GM11168 (cell line): ENCODE measurements around the gene MAGEF1.

Experiments
- in situ Hi-C: fragments of 300-500 bp; cut with MboI; formaldehyde crosslinking; loops from one replicate; pipeline ENCODE4 v1.12.0; 2022; ENCODE audit warnings: low sequenced_read_pairs; ENCODE audit not compliant: unreplicated experiment

The MAGEF1 gene

DNA sequence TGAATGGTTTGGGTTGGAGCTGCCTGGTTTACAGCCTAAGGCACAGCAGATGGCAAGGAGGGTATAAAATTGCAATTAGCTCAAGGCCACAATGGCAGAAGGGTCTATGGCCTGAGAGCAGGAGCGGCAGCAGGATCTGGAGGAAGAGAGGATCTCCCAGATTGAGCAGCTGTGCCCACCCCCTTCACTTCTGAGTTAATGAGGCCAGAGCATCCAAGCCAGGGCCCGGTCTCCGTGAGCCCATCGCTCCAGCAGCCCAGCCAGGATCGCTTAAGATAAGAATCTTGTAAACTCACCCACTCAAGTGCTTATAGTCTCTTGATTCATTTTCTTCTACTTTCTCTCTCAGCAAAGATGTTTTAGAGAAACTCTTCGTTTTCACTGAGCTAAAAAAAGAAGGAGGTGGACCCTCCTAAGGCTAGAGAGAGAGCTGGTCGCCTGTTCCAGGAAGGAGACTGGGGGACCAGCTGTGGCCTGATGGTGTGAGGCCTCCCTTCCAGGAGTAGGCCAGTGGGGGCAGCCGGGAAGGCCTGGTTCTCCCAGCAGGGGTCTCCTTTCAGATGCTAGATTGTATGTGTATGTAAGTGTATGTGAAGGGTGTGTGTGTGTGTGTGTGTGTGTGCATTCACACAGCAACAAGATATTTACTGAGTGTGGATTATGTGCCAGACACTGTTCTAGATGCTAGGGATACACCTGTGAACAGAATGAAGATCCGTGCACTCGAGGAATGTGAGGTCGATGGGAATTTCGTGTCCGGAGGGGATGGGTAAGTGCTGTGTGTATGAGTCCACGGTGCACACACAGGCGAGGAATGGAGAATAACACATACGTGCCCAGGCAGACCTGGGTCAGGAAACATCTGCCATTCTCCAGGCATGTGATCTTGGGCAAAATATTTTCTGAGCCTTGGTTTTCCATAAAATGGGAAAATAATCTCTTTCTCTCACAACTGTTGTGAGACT, 18.6 kb downstream of the MAGEF1 start:
- in situ Hi-C loops, result no loop called here

GRCh38 chr3:184691397-184692231, 20.2 kb downstream of the MAGEF1 start:
- in situ Hi-C loops, result no loop called here

- in situ Hi-C loops, result no loop called here
Measured at GRCh38 chr3:184690192-184690883, 21.5 kb downstream of the MAGEF1 start.

DNA sequence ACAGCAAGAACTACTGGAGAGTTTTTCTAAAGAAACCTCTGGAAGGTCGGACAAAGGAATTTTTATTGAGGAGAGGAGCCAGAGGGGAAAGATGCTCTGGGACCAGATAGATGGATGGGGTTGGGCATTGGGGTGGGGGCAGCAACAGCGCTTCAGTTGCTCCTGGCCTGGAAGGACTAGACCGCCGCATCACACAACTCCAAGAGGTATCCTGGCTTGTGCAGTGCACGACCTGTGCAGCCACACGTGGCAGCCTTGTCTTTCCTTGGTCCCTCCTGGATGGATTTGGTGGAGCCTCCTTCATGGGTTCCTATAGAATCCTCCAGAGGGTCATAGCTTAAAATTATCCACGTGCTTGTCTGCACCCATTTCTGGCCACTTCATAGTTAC, 23.0 kb downstream of the MAGEF1 start:
- in situ Hi-C loops, result no loop called here

GRCh38 chr3:184688251-184688881, 23.5 kb downstream of the MAGEF1 start:
- in situ Hi-C loops, result no loop called here

DNA sequence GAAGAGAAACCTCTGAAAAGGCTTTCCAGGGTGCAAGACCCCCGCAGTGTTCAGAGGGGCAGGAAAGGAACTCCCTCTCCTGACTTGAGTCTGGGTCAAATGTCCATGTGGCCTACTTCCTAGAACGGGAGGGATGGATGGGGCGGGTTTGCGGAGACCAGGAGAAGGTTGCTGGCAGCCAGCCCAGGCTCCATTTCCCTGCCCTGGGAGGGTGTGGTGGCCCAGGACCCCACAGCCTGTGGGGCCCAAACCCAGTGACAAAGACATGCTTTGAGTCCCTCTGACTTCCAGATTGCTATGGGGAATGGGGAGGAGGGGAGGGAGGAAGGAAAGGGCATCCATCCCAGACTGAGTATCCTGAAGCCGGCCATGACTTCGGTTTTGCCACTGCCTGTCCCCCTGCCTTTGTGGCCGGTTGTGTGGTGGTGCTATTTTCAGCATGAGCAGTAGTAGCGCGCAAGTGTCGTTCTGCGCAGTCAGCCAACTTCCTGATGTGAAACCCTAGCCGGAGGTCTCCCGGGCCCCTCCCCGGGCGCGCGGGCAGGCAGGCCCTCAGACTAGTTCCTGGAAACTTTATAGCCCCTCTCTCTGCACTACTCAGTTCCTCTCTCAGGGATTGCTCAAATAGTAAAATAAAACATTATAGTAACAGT, 24.4 kb downstream of the MAGEF1 start:
- in situ Hi-C loops, result no loop called here

GRCh38 chr3:184685646-184686045, 26.2 kb downstream of the MAGEF1 start:
- in situ Hi-C loops, result no loop called here

- in situ Hi-C loops, result no loop called here
Measured at GRCh38 chr3:184685055-184685454, 26.8 kb downstream of the MAGEF1 start.

DNA sequence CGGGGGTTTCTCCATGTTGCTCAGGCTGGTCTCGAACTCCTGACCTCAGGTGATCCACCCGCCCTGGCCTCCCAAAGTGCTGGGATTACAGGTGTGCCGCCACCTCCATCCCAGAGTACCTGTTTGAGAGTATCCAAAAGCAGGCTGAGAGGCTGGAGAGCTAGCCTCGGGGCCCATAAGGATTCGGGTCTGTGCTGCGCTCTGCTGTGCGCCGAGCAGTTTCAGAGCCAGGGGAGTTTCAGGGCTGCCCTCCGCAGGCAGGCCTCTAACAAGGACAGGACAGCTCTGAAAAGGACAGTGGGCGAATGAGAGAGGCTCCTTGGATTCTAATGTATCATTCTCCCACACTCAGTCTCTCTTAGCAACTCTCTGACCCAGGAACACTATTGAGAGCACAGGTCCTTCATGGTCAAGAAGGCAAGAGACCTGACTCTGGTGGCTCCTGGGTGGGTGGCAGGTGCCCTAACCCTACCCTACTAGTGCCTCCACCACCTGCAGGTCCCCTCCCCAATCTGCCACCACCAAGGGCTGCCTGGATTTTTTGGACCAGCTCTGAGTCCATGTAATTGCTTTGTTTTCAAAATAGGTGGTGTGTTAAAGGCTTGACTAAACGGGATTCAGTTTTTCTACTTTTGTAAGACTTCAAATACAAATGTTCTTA, 27.8 kb downstream of the MAGEF1 start:
- in situ Hi-C loops, result no loop called here

GRCh38 chr3:184683234-184683633, 28.6 kb downstream of the MAGEF1 start:
- in situ Hi-C loops, result no loop called here

GRCh38 chr3:184682671-184683070, 29.2 kb downstream of the MAGEF1 start:
- in situ Hi-C loops, result no loop called here

DNA sequence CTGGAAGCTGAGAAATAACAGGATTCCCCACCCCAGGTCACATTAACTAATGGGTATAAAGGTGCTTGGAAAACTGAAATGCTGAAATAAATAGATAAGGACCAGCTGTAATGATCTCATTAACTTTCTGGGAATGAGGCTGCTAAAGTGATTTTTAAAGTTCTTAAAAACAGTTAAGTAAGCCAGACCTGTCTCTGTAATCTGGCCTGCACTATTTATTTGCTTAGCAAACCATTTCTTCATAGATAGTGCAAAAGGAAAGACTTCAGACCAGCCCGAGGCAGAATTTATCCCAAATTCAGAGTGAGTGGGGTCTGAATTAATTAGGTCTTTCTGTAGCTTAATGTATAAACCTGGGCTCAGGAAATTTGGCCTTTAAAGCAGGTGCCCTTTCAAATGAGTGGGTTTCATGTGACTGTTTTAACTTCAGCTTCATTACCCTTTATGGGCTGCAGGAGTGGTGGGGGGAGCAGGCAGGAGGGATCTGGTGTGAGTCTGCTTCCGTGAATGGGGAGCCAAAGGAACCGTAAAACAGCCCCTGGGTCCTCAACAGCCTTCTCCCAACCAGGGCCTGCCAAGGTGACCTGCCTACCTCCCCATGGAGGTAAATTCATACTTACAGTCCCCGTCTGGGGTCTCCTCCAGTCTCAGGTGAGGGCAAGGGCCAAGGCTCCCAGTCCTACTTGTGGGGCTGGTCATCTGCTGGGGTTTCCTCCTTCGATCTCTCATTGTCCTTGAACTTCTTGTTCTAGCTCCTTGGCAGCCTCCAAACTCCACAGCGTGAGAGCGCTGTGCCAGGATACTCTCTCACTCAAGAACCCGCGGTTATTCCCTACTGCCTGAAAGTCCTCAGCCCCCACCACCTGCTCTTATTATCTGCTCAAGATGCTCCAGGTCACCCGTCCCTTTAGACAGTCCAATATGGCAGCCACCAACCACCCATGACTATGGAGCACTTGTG, 31.2 kb downstream of the MAGEF1 start:
- in situ Hi-C loops, result no loop called here

DNA sequence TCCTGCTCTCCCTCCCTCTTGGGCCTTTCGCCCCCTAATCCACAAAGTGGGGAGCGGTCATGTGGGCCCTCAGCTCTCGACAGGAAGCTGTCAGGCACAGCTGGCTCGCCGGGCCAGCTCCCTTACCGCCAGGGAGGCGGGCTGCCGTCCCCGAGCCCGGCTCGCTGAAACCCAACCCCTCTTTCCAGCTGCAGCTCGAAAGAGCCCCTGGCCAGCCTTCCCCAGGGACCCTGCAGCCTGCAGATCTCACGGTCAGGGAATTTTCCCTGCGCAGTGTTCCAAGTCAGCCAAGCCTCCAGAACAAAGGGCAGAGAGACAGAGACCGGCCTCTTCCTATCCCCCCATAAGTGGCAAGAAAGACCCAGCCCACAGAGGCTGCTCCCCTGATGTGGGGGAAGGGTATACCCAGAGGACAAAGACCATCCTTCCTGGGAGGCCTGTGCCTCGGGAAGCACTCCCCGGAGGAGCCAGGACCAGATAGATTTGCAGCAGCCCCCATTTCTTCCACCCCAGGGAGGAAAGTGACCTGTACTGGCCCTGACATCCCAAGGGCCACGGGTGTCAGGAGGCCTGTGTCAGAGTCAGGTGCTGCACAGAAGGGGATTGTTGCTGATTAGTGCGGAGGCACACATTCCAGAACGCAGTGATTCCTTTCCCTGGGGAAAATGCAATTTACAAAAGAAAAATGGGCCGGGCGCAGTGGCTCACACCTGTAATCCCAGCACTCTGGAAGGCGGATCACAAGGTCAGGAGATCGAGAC, 32.6 kb downstream of the MAGEF1 start:
- in situ Hi-C loops, result no loop called here

DNA sequence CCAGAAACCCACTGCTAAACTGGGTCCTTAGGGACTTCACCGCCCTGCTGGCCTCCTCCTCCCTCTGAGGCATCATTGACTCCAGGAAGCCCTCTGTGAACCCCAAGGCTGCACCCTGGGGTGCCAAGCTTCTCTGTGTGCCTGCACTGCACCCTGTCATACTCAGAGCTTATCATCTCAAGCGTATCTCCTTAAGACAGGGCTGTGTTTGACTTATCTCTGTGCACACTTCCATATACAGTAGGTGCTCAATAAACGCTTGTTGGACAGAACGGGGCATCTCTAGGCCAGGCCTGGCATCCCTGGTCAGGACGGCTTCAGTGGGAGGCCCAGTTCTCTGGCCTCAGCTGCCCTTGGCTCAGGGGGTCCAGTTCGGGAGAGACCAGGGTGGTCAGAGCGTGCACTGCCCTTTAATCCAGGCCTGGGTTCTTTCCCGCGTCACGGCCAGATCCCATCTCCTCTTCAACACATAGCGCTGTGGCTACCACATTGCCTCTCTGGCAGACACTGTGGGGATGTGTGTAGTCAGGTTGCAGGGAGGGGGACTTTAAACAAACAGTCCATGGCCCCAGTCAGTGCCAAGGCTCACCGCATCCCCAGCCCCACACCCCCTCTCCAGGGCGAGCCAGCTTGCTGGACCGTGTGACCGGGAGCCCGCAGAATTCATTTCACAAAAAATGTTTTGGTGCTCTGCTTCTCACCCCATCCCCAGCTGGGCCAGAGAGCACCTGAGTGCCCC, 33.4 kb downstream of the MAGEF1 start:
- in situ Hi-C loops, result no loop called here

DNA sequence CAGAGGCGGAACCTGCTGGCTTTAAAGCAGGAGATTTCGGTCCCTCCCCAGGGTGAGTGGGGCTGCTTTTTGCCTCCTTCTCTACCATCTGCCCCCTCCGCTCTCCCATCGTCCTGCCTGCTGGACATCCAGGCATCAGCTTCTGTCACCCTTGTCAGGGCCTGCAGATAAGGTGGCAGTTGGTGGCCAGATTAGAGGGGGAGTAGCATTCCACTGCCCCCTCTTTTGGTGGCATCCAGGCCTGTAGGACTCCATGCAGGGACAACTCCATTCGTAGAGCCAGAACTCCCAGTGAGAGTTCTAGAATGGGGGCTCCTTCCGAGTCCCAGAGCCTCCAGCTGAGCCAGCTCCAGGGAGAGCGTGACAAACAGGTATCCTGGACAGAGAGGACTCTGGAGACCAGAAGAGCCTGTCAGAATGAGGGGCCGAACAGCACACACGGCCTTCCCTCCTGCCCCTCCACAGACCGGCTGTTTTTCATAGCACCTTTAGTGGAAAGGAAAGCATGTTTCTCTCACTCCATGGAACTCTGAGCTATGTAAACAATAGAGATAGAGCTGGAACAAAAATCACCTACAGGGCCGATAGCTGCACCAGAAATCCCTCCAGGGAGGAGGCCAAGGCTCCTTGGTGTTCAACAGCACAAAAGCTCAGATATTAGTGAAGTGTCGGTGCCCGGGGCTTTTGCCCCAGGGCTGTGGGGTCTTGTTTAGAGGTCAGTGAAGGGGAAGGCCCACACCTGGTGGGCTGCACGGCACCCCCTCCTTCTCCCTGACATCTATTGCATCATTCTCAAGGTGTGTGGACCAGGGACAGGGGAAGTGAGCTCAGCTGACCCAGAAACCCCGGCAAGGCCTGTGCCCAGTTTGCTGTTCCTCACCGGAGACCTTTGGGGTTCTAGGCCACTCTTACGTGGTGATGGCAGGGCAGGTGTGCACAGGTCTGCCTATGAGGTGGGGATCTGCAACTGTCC, 34.2 kb downstream of the MAGEF1 start:
- in situ Hi-C loops, result no loop called here

DNA sequence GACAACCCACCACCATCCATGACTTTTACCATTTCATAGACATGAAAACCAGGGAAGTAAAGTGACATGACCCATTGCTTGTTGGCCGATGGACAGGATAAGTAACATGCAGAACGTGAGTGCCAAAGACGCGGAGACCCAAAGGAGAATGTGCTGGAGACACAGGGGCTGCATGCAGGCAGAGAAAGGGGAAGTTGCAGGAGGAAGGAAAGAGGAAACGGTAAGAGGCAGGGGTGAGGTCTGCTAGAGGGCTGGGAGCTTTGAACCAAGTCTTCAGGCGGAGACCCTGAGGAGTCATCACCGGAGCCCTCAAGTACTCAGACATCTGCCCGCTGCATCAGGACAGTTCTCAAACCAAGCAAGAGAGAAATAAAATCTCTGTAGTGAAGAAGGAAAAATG, 34.9 kb downstream of the MAGEF1 start:
- in situ Hi-C loops, result no loop called here
